IMR-90 (cell line): ENCODE measurements around the gene KDSR.

ENCODE experiments used
- CTCF ChIP-seq: conservative IDR thresholded peaks from 2 replicates; pipeline ENCODE4 v1.5.1; 2012; ENCODE audit warnings: mild to moderate bottlenecking, low read depth, low read length, improper control_type of control experiment
- POLR2A ChIP-seq: IDR thresholded peaks from 2 replicates; pipeline ENCODE4 v1.6.1; 2012; ENCODE audit warnings: mild to moderate bottlenecking, low read depth, low read length

- TF ChIP-seq POLR2A (no peak), CTCF (0 out of 2 replicates have a peak, but pooled peaks have one; percentile 23)
Measured at GRCh38 chr18:63320123-63320974, 46.7 kb downstream of the KDSR start.
